GM12878 (cell line): ENCODE results near the gene AP2A2. TPM values are rescaled to one million over a fixed set of nuclear protein-coding genes. Genes with fewer than 3 reads are reported as not detected.

Experiments
- ATAC-seq: fragments of 200-7000 bp; cut with Tn5 transposase; 3 replicates; pipeline ENCODE4 v1.9.1; 2020; ENCODE audit warnings: mild to moderate bottlenecking, moderate library complexity
- BruUV-seq: library from RNA; stranded (reverse); fragments of 400-500 nt; replicated peaks from 2 replicates; lab custom pipeline; 2021; lab: Mats Ljungman, UMichigan
- CTCF ChIA-PET: fragments of 300-600 bp; sonication (Branson Sonifier 250); formaldehyde crosslinking; extraction: SDS; loops from one replicate; lab custom pipeline; 2021; ENCODE audit warnings: inconsistent platforms; lab: Yijun Ruan, JAX
- POLR2A ChIA-PET: fragments of 350-600 bp; formaldehyde crosslinking; extraction: SDS; loops from one replicate; lab custom pipeline; 2021; ENCODE audit warnings: inconsistent platforms; lab: Charles Lee
- RAD21 ChIA-PET: fragments of 300-600 bp; sonication (Branson Sonifier 250); formaldehyde crosslinking; loops from one replicate; lab custom pipeline; 2023; ENCODE audit warnings: antibody characterized with exemption; ENCODE audit not compliant: unreplicated experiment; lab: Charles Lee
- SMC1A ChIA-PET: fragments of 300-600 bp; sonication (Branson Sonifier 250); formaldehyde crosslinking; loops from one replicate; lab custom pipeline; 2023; ENCODE audit not compliant: unreplicated experiment, uncharacterized antibody; lab: Charles Lee
- DNase-seq: peaks from one replicate; pipeline ENCODE4 v3.0.0-alpha.2; 2011; ENCODE audit warnings: low read depth, low spot score
- FAIRE-seq: peaks from 3 replicates; lab custom pipeline; 2011; peaks lifted over from hg19 to GRCh38; lab: Jason Lieb, UNC
- H2AFZ ChIP-seq: 2 replicates; pipeline ENCODE4 v1.6.0; 2011; ENCODE audit warnings: low read depth, low read length, control low read depth; ENCODE audit not compliant: control insufficient read depth
- H3K27ac ChIP-seq: 2 replicates; pipeline ENCODE4 v1.5.1; 2011; ENCODE audit warnings: control low read depth; ENCODE audit not compliant: control insufficient read depth, insufficient read depth
- H3K27me3 ChIP-seq, 2 experiments: replicated peaks in 1 of 2; 2 replicates each; pipeline versions ENCODE4 v1.6.0 to v1.6.1; 2011; ENCODE audit warnings: low read length in 1 of 2; ENCODE audit not compliant: control insufficient read depth in 2 of 2, insufficient read depth in 2 of 2
- H3K36me3 ChIP-seq, 2 experiments: 2 replicates each; pipeline ENCODE4 v1.5.1; 2011; ENCODE audit warnings: low read length in 1 of 2; ENCODE audit not compliant: control insufficient read depth in 2 of 2, insufficient read depth in 2 of 2
- H3K4me1 ChIP-seq: 2 replicates; pipeline ENCODE4 v1.6.1; 2011; ENCODE audit warnings: mild to moderate bottlenecking, low read length, moderate library complexity, mixed read lengths; ENCODE audit not compliant: control insufficient read depth, insufficient read depth
- H3K4me2 ChIP-seq: 2 replicates; pipeline ENCODE4 v1.6.0; 2011; ENCODE audit warnings: control low read depth; ENCODE audit not compliant: control insufficient read depth, insufficient read depth
- H3K4me3 ChIP-seq: fragments of 200-600 bp; sonication (generic); 2 replicates; pipeline ENCODE4 v1.5.1; 2016
- H3K79me2 ChIP-seq: 2 replicates; pipeline ENCODE4 v1.6.0; 2011; ENCODE audit warnings: low read length; ENCODE audit not compliant: control insufficient read depth, insufficient read depth
- H3K9ac ChIP-seq: 2 replicates; pipeline ENCODE4 v1.8.0; 2011; ENCODE audit warnings: low read length, control low read depth, mixed read lengths; ENCODE audit not compliant: control insufficient read depth, insufficient read depth
- H3K9me3 ChIP-seq: replicated peaks from 3 replicates; pipeline ENCODE4 v1.5.1; 2011; ENCODE audit warnings: mild to moderate bottlenecking, low read length; ENCODE audit not compliant: control insufficient read depth, insufficient read depth
- H4K20me1 ChIP-seq: 2 replicates; pipeline ENCODE4 v1.6.0; 2011; ENCODE audit not compliant: control insufficient read depth, insufficient read depth
- CEBPB ChIP-seq, 2 experiments: fragments of 150-350 bp in 1 of 2; IDR thresholded peaks; 2 replicates each; pipeline ENCODE4 v1.6.1; 2012 to 2014; ENCODE audit warnings: low read depth in 2 of 2, low read length in 2 of 2, borderline replicate concordance in 1 of 2, inconsistent platforms in 1 of 2
- CHD2 ChIP-seq: IDR thresholded peaks from 2 replicates; pipeline ENCODE4 v1.6.1; 2011; ENCODE audit warnings: low read depth, low read length, improper control_type of control experiment, borderline replicate concordance
- EED ChIP-seq: sonication (generic); IDR thresholded peaks from 2 replicates; pipeline ENCODE4 v1.6.1; 2016; ENCODE audit warnings: antibody characterized with exemption, low read depth
- EGR1 ChIP-seq, 2 experiments: IDR thresholded peaks; 1 replicate in 1 of 2; 2 replicates in 1 of 2; pipeline ENCODE4 v1.6.1; 2011 to 2012; ENCODE audit warnings: low read depth in 2 of 2, low read length in 2 of 2, borderline replicate concordance in 1 of 2, mild to moderate bottlenecking in 1 of 2, moderate library complexity in 1 of 2
- EZH2 ChIP-seq: IDR thresholded peaks from 2 replicates; pipeline ENCODE4 v1.6.1; 2012; ENCODE audit warnings: low read depth, mild to moderate bottlenecking, control low read depth, inconsistent platforms, low read length, borderline replicate concordance; ENCODE audit not compliant: control insufficient read depth
- KAT2A ChIP-seq: conservative IDR thresholded peaks from 2 replicates; pipeline ENCODE4 v1.6.1; 2011; ENCODE audit warnings: low read depth, low read length; ENCODE audit not compliant: control insufficient read depth
- NFXL1 ChIP-seq: fragments of 450-650 bp; IDR thresholded peaks from 2 replicates; pipeline ENCODE4 v1.6.1; 2017; ENCODE audit warnings: antibody characterized with exemption, mild to moderate bottlenecking, borderline replicate concordance
- RELA ChIP-seq: fragments of 450-650 bp; IDR thresholded peaks from 2 replicates; pipeline ENCODE4 v1.8.0; 2014; ENCODE audit warnings: borderline replicate concordance; ENCODE audit not compliant: partially characterized antibody
- RELB ChIP-seq: fragments of 450-650 bp; IDR thresholded peaks from 2 replicates; pipeline ENCODE4 v1.6.1; 2017; ENCODE audit warnings: low read depth, mild to moderate bottlenecking, moderate library complexity
- SIX5 ChIP-seq: IDR thresholded peaks from 2 replicates; pipeline ENCODE4 v1.6.1; 2011; ENCODE audit warnings: mild to moderate bottlenecking, low read depth, low read length, moderate library complexity; ENCODE audit not compliant: severe bottlenecking
- WRNIP1 ChIP-seq: IDR thresholded peaks from 2 replicates; pipeline ENCODE4 v1.6.1; 2011; ENCODE audit warnings: low read depth, low read length, improper control_type of control experiment, borderline replicate concordance
- ZZZ3 ChIP-seq: IDR thresholded peaks from 2 replicates; pipeline ENCODE4 v1.6.1; 2011; ENCODE audit warnings: low read depth; ENCODE audit not compliant: control insufficient read depth, insufficient read length
- WGBS: methylation state at CpG from one replicate; pipeline ENCODE4 v1.1.6; 2016; ENCODE audit warnings: low lambda C conversion rate; ENCODE audit not compliant: insufficient replicate concordance, insufficient coverage; ENCODE audit errors: missing lambda C conversion rate; 5-methylcytosine and 5-hydroxymethylcytosine counted together
- in situ Hi-C: fragments of 300-500 bp; cut with MboI; formaldehyde crosslinking; loops from 9 replicates; pipeline ENCODE4 v1.14.3; 2018; ENCODE audit warnings: mixed read lengths
- intact Hi-C: fragments of 100-400 bp; cut with micrococcal nuclease; formaldehyde crosslinking; loops from one replicate; pipeline ENCODE4 v1.14.2; 2022; ENCODE audit not compliant: unreplicated experiment
- polyA plus RNA-seq, 11 experiments: library from polyadenylated mRNA; depleted of rRNA in 4 of 11; unstranded in 6 of 11; stranded (reverse) in 5 of 11; fragments of >200 nt; fragmentation: Nextera tagmentation in 4 of 11; fragmentation: Illumina TruSeq in 1 of 11; extraction: Ambion mirVana in 4 of 11; extraction: Trizol in 1 of 11; gene quantifications; 1 replicate in 1 of 11; 2 replicates in 10 of 11; pipeline versions ENCODE4 v1.2.1 to v1.2.3, GENCODE V29; 2011 to 2016; ENCODE audit warnings: inconsistent platforms in 2 of 11, missing spikeins in 2 of 11, low read depth in 1 of 11
- total RNA-seq, 4 experiments: library from RNA; depleted of rRNA in 3 of 4; stranded (reverse); fragments of >200 nt in 3 of 4; fragmentation: Illumina TruSeq in 1 of 4; extraction: Trizol in 1 of 4; gene quantifications; 2 replicates each; pipeline versions ENCODE4 v1.2.1 to v1.2.3, GENCODE V29; 2013 to 2021
- TF ChIP-seq, protein P1 (sequence below): IDR thresholded peaks from 2 replicates; pipeline ENCODE4 v1.6.1; 2011; ENCODE audit warnings: mild to moderate bottlenecking, low read depth, low read length, moderate library complexity; ENCODE audit not compliant: insufficient replicate concordance
- TF ChIP-seq, protein P2 (sequence below): IDR thresholded peaks from 2 replicates; pipeline ENCODE4 v1.6.1; 2011; ENCODE audit warnings: low read depth, low read length, improper control_type of control experiment, borderline replicate concordance
- TF ChIP-seq, protein P3 (sequence below): fragments of 450-650 bp; IDR thresholded peaks from 2 replicates; pipeline ENCODE4 v1.6.1; 2016; ENCODE audit warnings: mild to moderate bottlenecking, moderate library complexity, borderline replicate concordance

AP2A2 gene
- total and polyA plus RNA-seq, 10 of the 15 experiments (the other 5 are each of a cell fraction or from before 2014, with no cell fraction given) = 0.58 to 48.8 (median 18.2) TPM

- H3K4me1 ChIP-seq = no peaks in the 10 kb centered on the region
- no peak overlapping the region for H3K4me3 ChIP-seq
- intact Hi-C loops = no loop called here
- no peak for TF ChIP-seq KAT2A
- TF ChIP-seq SIX5 = no peak
- TF ChIP-seq CHD2 = no peak
- no peak for TF ChIP-seq WRNIP1
- TF ChIP-seq, protein P1, sequence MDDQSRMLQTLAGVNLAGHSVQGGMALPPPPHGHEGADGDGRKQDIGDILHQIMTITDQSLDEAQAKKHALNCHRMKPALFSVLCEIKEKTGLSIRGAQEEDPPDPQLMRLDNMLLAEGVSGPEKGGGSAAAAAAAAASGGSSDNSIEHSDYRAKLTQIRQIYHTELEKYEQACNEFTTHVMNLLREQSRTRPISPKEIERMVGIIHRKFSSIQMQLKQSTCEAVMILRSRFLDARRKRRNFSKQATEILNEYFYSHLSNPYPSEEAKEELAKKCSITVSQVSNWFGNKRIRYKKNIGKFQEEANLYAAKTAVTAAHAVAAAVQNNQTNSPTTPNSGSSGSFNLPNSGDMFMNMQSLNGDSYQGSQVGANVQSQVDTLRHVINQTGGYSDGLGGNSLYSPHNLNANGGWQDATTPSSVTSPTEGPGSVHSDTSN = no peak
- TF ChIP-seq EED = no peak
- no peak for TF ChIP-seq RELA
- TF ChIP-seq NFXL1 = no peak
- TF ChIP-seq EZH2 = no peak
- TF ChIP-seq RELB = no peak
- TF ChIP-seq, protein P2, sequence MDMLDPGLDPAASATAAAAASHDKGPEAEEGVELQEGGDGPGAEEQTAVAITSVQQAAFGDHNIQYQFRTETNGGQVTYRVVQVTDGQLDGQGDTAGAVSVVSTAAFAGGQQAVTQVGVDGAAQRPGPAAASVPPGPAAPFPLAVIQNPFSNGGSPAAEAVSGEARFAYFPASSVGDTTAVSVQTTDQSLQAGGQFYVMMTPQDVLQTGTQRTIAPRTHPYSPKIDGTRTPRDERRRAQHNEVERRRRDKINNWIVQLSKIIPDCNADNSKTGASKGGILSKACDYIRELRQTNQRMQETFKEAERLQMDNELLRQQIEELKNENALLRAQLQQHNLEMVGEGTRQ = no peak
- TF ChIP-seq EGR1 (IDR thresholded peaks at IDR 0.05; ENCODE audit: borderline replicate concordance in 1 of 2, low read depth in 2 of 2, low read length in 2 of 2) = no peak
- TF ChIP-seq, protein P3, sequence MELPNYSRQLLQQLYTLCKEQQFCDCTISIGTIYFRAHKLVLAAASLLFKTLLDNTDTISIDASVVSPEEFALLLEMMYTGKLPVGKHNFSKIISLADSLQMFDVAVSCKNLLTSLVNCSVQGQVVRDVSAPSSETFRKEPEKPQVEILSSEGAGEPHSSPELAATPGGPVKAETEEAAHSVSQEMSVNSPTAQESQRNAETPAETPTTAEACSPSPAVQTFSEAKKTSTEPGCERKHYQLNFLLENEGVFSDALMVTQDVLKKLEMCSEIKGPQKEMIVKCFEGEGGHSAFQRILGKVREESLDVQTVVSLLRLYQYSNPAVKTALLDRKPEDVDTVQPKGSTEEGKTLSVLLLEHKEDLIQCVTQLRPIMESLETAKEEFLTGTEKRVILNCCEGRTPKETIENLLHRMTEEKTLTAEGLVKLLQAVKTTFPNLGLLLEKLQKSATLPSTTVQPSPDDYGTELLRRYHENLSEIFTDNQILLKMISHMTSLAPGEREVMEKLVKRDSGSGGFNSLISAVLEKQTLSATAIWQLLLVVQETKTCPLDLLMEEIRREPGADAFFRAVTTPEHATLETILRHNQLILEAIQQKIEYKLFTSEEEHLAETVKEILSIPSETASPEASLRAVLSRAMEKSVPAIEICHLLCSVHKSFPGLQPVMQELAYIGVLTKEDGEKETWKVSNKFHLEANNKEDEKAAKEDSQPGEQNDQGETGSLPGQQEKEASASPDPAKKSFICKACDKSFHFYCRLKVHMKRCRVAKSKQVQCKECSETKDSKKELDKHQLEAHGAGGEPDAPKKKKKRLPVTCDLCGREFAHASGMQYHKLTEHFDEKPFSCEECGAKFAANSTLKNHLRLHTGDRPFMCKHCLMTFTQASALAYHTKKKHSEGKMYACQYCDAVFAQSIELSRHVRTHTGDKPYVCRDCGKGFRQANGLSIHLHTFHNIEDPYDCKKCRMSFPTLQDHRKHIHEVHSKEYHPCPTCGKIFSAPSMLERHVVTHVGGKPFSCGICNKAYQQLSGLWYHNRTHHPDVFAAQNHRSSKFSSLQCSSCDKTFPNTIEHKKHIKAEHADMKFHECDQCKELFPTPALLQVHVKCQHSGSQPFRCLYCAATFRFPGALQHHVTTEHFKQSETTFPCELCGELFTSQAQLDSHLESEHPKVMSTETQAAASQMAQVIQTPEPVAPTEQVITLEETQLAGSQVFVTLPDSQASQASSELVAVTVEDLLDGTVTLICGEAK = no peak
- no peak for TF ChIP-seq ZZZ3
- TF ChIP-seq CEBPB (IDR thresholded peaks at IDR 0.05; ENCODE audit: borderline replicate concordance in 1 of 2, low read depth in 2 of 2, low read length in 2 of 2) = no peak
These were observed 53.1 kb downstream of the AP2A2 start for GRCh38 chr11:978781-979180.

More at GRCh38 chr11:978781-979180, 53.1 kb downstream of the AP2A2 start:
- ChIA-PET RAD21 (no interaction called here), CTCF (no interaction called here), POLR2A (no interaction called here), SMC1A (no interaction called here)
- in situ Hi-C loops = no loop called here
- no peak overlapping the region for H3K27ac ChIP-seq
- no peaks in the 10 kb centered on the region for H3K27me3 ChIP-seq
- H3K9me3 ChIP-seq = no peaks in the 10 kb centered on the region
- no peak overlapping the region for H3K9ac ChIP-seq
- H2AFZ ChIP-seq = no peak overlapping the region
- no peaks in the 10 kb centered on the region for H3K79me2 ChIP-seq
- no peak overlapping the region for H3K4me2 ChIP-seq
- no peak for FAIRE-seq
- DNase-seq = no peak
- no TSS peak for BruUV-seq
- H3K36me3 ChIP-seq = peaks cover 3 to 9% of the 10 kb centered on the region in 2 experiments
- no peaks in the 10 kb centered on the region for H4K20me1 ChIP-seq
- WGBS = 90% methylated on average over 16 of the region's 16 CpGs
- no peak for ATAC-seq
